WTC11 (cell line): ENCODE measurements around the gene STH.

ENCODE experiments used
- CREB1 ChIP-seq: sonication (generic); formaldehyde crosslinking; IDR thresholded peaks from 2 replicates; pipeline ENCODE4 v1.8.0; 2023; ENCODE audit warnings: mild to moderate bottlenecking, missing genetic modification reagents
- CREM ChIP-seq: sonication (generic); formaldehyde crosslinking; IDR thresholded peaks from 2 replicates; pipeline ENCODE4 v1.8.1; 2022; ENCODE audit warnings: mild to moderate bottlenecking, missing genetic modification reagents, moderate library complexity
- CTCF ChIP-seq: fragments of 200-600 bp; IDR thresholded peaks from 2 replicates; pipeline ENCODE4 v1.8.0; 2022; ENCODE audit warnings: antibody characterized with exemption
- FOXJ3 ChIP-seq: sonication (generic); formaldehyde crosslinking; IDR thresholded peaks from 2 replicates; pipeline ENCODE4 v1.9.0; 2021; ENCODE audit warnings: missing genetic modification reagents, mild to moderate bottlenecking, borderline replicate concordance
- HMGXB4 ChIP-seq: sonication (generic); formaldehyde crosslinking; IDR thresholded peaks from 2 replicates; pipeline ENCODE4 v1.8.1; 2023; ENCODE audit warnings: mild to moderate bottlenecking, moderate library complexity, missing genetic modification reagents
- NR2C2 ChIP-seq: sonication (generic); formaldehyde crosslinking; IDR thresholded peaks from 2 replicates; pipeline ENCODE4 v1.8.0; 2022; ENCODE audit warnings: mild to moderate bottlenecking, missing genetic modification reagents
- PREB ChIP-seq: sonication (generic); formaldehyde crosslinking; IDR thresholded peaks from 2 replicates; pipeline ENCODE4 v1.8.1; 2022; ENCODE audit warnings: mild to moderate bottlenecking, missing genetic modification reagents, moderate library complexity, borderline replicate concordance
- TEAD4 ChIP-seq: sonication (generic); formaldehyde crosslinking; IDR thresholded peaks from 2 replicates; pipeline ENCODE4 v1.8.0; 2022; ENCODE audit warnings: mild to moderate bottlenecking, missing genetic modification reagents
- USF2 ChIP-seq: sonication (generic); formaldehyde crosslinking; IDR thresholded peaks from 2 replicates; pipeline ENCODE4 v1.8.1; 2023; ENCODE audit warnings: mild to moderate bottlenecking, missing genetic modification reagents, moderate library complexity
- ZNF671 ChIP-seq: fragments of 250-450 bp; sonication (Bioruptor Pico); IDR thresholded peaks from 2 replicates; pipeline ENCODE4 v1.8.0; 2021; ENCODE audit warnings: mild to moderate bottlenecking
- TF ChIP-seq, protein P1 (sequence below): sonication (generic); formaldehyde crosslinking; conservative IDR thresholded peaks from 2 replicates; pipeline ENCODE4 v1.8.1; 2022; ENCODE audit warnings: mild to moderate bottlenecking, missing genetic modification reagents
- TF ChIP-seq, protein P2 (sequence below): sonication (generic); formaldehyde crosslinking; IDR thresholded peaks from 2 replicates; pipeline ENCODE4 v1.8.1; 2022; ENCODE audit warnings: low read depth, missing genetic modification reagents, borderline replicate concordance
- TF ChIP-seq, protein P3 (sequence below): sonication (generic); formaldehyde crosslinking; IDR thresholded peaks from 2 replicates; pipeline ENCODE4 v1.8.0; 2023; ENCODE audit warnings: missing genetic modification reagents

- no peak for TF ChIP-seq TEAD4
- TF ChIP-seq CTCF = no peak
- TF ChIP-seq, protein P1, sequence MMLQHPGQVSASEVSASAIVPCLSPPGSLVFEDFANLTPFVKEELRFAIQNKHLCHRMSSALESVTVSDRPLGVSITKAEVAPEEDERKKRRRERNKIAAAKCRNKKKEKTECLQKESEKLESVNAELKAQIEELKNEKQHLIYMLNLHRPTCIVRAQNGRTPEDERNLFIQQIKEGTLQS (CRISPR knock-in tag) = no peak
- no peak for TF ChIP-seq HMGXB4 (CRISPR knock-in tag)
- TF ChIP-seq ZNF671 (CRISPR knock-in tag) = no peak
- TF ChIP-seq CREB1 (CRISPR knock-in tag) = no peak
- no peak for TF ChIP-seq NR2C2 (CRISPR knock-in tag)
- TF ChIP-seq CREM (CRISPR knock-in tag) = no peak
- TF ChIP-seq FOXJ3 (CRISPR knock-in tag) = no peak
- TF ChIP-seq PREB (CRISPR knock-in tag) = no peak
- TF ChIP-seq, protein P2, sequence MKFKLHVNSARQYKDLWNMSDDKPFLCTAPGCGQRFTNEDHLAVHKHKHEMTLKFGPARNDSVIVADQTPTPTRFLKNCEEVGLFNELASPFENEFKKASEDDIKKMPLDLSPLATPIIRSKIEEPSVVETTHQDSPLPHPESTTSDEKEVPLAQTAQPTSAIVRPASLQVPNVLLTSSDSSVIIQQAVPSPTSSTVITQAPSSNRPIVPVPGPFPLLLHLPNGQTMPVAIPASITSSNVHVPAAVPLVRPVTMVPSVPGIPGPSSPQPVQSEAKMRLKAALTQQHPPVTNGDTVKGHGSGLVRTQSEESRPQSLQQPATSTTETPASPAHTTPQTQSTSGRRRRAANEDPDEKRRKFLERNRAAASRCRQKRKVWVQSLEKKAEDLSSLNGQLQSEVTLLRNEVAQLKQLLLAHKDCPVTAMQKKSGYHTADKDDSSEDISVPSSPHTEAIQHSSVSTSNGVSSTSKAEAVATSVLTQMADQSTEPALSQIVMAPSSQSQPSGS (CRISPR knock-in tag) = no peak
- TF ChIP-seq, protein P3, sequence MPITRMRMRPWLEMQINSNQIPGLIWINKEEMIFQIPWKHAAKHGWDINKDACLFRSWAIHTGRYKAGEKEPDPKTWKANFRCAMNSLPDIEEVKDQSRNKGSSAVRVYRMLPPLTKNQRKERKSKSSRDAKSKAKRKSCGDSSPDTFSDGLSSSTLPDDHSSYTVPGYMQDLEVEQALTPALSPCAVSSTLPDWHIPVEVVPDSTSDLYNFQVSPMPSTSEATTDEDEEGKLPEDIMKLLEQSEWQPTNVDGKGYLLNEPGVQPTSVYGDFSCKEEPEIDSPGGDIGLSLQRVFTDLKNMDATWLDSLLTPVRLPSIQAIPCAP (CRISPR knock-in tag) = no peak
- no peak for TF ChIP-seq USF2
Measured at GRCh38 chr17:45956090-45956489, 43.0 kb upstream of the STH start.
